GM18526 (cell line): ENCODE measurements around the gene GRM6.

Source experiments
- POLR2A ChIP-seq: IDR thresholded peaks from 3 replicates; pipeline ENCODE4 v1.6.1; 2011; ENCODE audit not compliant: insufficient read length; ENCODE audit errors: extremely low read depth

GRM6 gene

GRCh38 chr5:178994580-178995340 lies at the start of gene GRM6:
Gene GRM6, minus strand, starts transcription at chr5:178995320. Its CDS starts 376 bp downstream, at chr5:178994944.
- TF ChIP-seq POLR2A = no peak

GRCh38 chr5:179044765-179045164 lies 49.6 kb upstream of the GRM6 start:
- TF ChIP-seq POLR2A = no peak

GRCh38 chr5:179033004-179033580 lies 38.0 kb upstream of the GRM6 start:
- TF ChIP-seq POLR2A = no peak

- TF ChIP-seq POLR2A = no peak
These were observed 28.5 kb upstream of the GRM6 start, which contains the start of gene ZNF879 for GRCh38 chr5:179023528-179024189. Gene ZNF879, plus strand, starts transcription at chr5:179023804. Its CDS starts 1,201 bp downstream, at chr5:179025005.

- TF ChIP-seq POLR2A = no peak
These were observed 13.5 kb upstream of the GRM6 start for GRCh38 chr5:179008667-179009066.

- TF ChIP-seq POLR2A = no peak
These were observed 11.4 kb upstream of the GRM6 start for GRCh38 chr5:179006564-179006963.

GRCh38 chr5:178998441-178998840 lies 3.3 kb upstream of the GRM6 start:
- TF ChIP-seq POLR2A = no peak

GRCh38 chr5:178997191-178997590 lies 2.1 kb upstream of the GRM6 start:
- no peak for TF ChIP-seq POLR2A

- TF ChIP-seq POLR2A = no peak
These were observed 1.0 kb upstream of the GRM6 start for GRCh38 chr5:178996156-178996555.

- TF ChIP-seq POLR2A = no peak
These were observed 196 bp upstream of the GRM6 start for GRCh38 chr5:178995341-178995690.

- TF ChIP-seq POLR2A = no peak
These were observed 1.1 kb downstream of the GRM6 start for GRCh38 chr5:178993955-178994579.

GRCh38 chr5:178993236-178993765 lies 1.8 kb downstream of the GRM6 start:
- no peak for TF ChIP-seq POLR2A

GRCh38 chr5:178992291-178992895 lies 2.7 kb downstream of the GRM6 start:
- no peak for TF ChIP-seq POLR2A

- no peak for TF ChIP-seq POLR2A
These were observed 3.7 kb downstream of the GRM6 start for GRCh38 chr5:178991190-178992145.
